Keratinocyte (primary cell): ENCODE results near the gene B3GNT2. TPM values are rescaled to one million over a fixed set of nuclear protein-coding genes. Genes with fewer than 3 reads are reported as not detected.

Source experiments
- DNase-seq: peaks from one replicate; pipeline ENCODE4 v3.0.0-alpha.2; 2011; ENCODE audit warnings: low read depth, missing footprints, low spot score
- FAIRE-seq: peaks from 2 replicates; lab custom pipeline; 2011; peaks lifted over from hg19 to GRCh38; lab: Jason Lieb, UNC
- H2AFZ ChIP-seq: 2 replicates; pipeline ENCODE4 v1.6.0; 2012; ENCODE audit warnings: low read length, control low read depth, inconsistent platforms; ENCODE audit not compliant: control insufficient read depth
- H3K27ac ChIP-seq: 2 replicates; pipeline ENCODE4 v1.5.1; 2011; ENCODE audit warnings: low read length; ENCODE audit not compliant: control insufficient read depth, insufficient read depth
- H3K27me3 ChIP-seq: 3 replicates; pipeline ENCODE4 v1.6.0; 2011; ENCODE audit warnings: low read length; ENCODE audit not compliant: control insufficient read depth, insufficient read depth; ENCODE audit errors: extremely low read depth
- H3K36me3 ChIP-seq, 2 experiments: 2 replicates in 1 of 2; 3 replicates in 1 of 2; pipeline ENCODE4 v1.5.1; 2011; ENCODE audit warnings: low read length in 2 of 2, mild to moderate bottlenecking in 1 of 2; ENCODE audit not compliant: control insufficient read depth in 2 of 2, insufficient read depth in 2 of 2; ENCODE audit errors: extremely low read depth in 1 of 2
- H3K4me1 ChIP-seq: 3 replicates; pipeline ENCODE4 v1.5.1; 2011; ENCODE audit warnings: low read length; ENCODE audit not compliant: control insufficient read depth, insufficient read depth; ENCODE audit errors: extremely low read depth
- H3K4me2 ChIP-seq: 3 replicates; pipeline ENCODE4 v1.6.0; 2011; ENCODE audit warnings: low read depth, low read length; ENCODE audit not compliant: control insufficient read depth, insufficient read depth; ENCODE audit errors: extremely low read depth
- H3K4me3 ChIP-seq, 3 experiments: fragments of 200-600 bp in 1 of 3; sonication (generic) in 1 of 3; 2 replicates in 2 of 3; 3 replicates in 1 of 3; pipeline ENCODE4 v1.5.1; 2011 to 2016; ENCODE audit warnings: low read length in 3 of 3, mild to moderate bottlenecking in 3 of 3, control low read depth in 2 of 3, inconsistent platforms in 1 of 3, low read depth in 1 of 3, mixed read lengths in 1 of 3, mixed run types in 1 of 3, moderate library complexity in 1 of 3; ENCODE audit not compliant: control insufficient read depth in 2 of 3, insufficient read depth in 2 of 3; ENCODE audit errors: extremely low read depth in 1 of 3
- H3K79me2 ChIP-seq: 2 replicates; pipeline ENCODE4 v1.6.0; 2012; ENCODE audit warnings: low read length; ENCODE audit not compliant: control insufficient read depth, insufficient read depth
- H3K9ac ChIP-seq: 3 replicates; pipeline ENCODE4 v1.6.0; 2011; ENCODE audit warnings: low read length; ENCODE audit not compliant: control insufficient read depth, insufficient read depth; ENCODE audit errors: extremely low read depth
- H3K9me1 ChIP-seq: 3 replicates; pipeline ENCODE4 v1.6.0; 2011; ENCODE audit warnings: low read length; ENCODE audit not compliant: control insufficient read depth, insufficient read depth; ENCODE audit errors: extremely low read depth
- H3K9me3 ChIP-seq: 2 replicates; pipeline ENCODE4 v1.5.1; 2012; ENCODE audit warnings: low read depth, low read length; ENCODE audit not compliant: control insufficient read depth
- H4K20me1 ChIP-seq: 3 replicates; pipeline ENCODE4 v1.6.0; 2011; ENCODE audit warnings: low read length; ENCODE audit not compliant: control insufficient read depth, insufficient read depth; ENCODE audit errors: extremely low read depth
- CTCF ChIP-seq, 3 experiments: IDR thresholded peaks in 1 of 3; conservative IDR thresholded peaks in 1 of 3; optimal IDR thresholded peaks in 1 of 3; 2 replicates in 2 of 3; 3 replicates in 1 of 3; pipeline versions ENCODE3 to v1.5.1; 2011; ENCODE audit warnings: low read length in 3 of 3, mild to moderate bottlenecking in 3 of 3, moderate library complexity in 2 of 3, control low read depth in 1 of 3, inconsistent platforms in 1 of 3; ENCODE audit not compliant: insufficient read depth in 2 of 3; ENCODE audit errors: extremely low read depth in 1 of 3
- EZH2 ChIP-seq: IDR thresholded peaks from one replicate; pipeline ENCODE4 v1.6.1; 2012; ENCODE audit warnings: inconsistent platforms, mild to moderate bottlenecking, low read length, moderate library complexity
- dilution Hi-C: fragments of 300-500 bp; cut with MboI; formaldehyde crosslinking; loops from one replicate; pipeline ENCODE4 v1.7.0; 2020; ENCODE audit warnings: low sequenced_read_pairs; ENCODE audit not compliant: extremely low pct_ligation_motif_present
- polyA plus RNA-seq, 5 experiments: library from polyadenylated mRNA; depleted of rRNA in 3 of 5; stranded (reverse) in 3 of 5; stranded (forward) in 1 of 5; unstranded in 1 of 5; fragments of >200 nt; gene quantifications; 1 replicate in 1 of 5; 2 replicates in 3 of 5; 3 replicates in 1 of 5; pipeline versions ENCODE4 v1.2.1 to v1.2.3, GENCODE V29; 2011 to 2012; ENCODE audit warnings: missing spikeins in 2 of 5, low read depth in 1 of 5, low replicate concordance in 1 of 5

B3GNT2 gene
- polyA plus RNA-seq, 1 donor (not counting 4 experiments of a cell fraction or from before 2014, with no cell fraction given), result 44.3 TPM

DNA sequence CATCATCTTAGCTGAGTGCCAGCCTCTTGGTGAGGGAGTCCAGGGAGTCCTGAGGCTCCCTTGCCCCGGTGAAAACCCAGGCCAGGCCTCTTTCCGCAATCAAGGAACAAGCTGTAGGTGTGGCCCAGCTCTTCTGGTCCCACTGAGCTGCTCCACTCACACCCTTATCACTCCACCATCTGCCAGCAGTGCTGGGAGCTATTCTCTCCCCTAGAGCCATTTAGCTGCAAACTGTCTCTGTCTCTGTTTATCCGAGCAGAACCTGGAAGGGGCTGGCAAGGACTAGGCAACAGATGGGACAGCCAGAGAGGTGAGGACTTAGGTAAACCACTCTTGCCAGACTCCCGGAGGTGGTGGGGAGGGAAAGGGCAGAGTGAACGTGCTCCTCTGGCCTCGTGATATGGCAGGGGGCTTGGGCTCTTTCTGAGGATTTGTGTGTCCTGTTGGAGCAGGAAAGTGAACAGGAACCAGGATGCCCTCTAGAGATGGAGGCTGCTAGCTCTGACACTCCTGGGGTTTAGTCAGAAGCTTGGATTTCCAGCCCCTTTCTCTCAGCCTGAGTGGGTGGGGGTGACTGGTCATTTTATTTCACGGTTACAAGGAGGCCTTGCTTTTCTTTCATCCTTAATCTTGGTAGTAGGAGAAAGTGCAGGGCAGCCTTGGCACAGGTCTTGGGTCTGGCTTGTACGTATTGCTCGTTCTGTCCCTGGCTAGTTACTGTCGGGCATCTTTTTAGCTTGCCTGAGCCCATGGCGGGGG lies 19.6 kb downstream of the B3GNT2 start:
- Histone ChIP-seq H4K20me1 (peaks cover 14% of the 10 kb centered on the region), H3K4me2 (peak overlapping the region; percentile 19), H3K4me3 (no peak overlapping the region), H3K36me3 (peaks cover 0 to 3% of the 10 kb centered on the region in 2 experiments), H3K9ac (no peak overlapping the region), H3K4me1 (peaks cover 6% of the 10 kb centered on the region), H3K9me3 (no peaks in the 10 kb centered on the region), H3K9me1 (peaks cover 3% of the 10 kb centered on the region), H3K27ac (no peak overlapping the region), H3K79me2 (peaks cover 94% of the 10 kb centered on the region), H2AFZ (no peak overlapping the region), H3K27me3 (no peaks in the 10 kb centered on the region)
- dilution Hi-C loops, result no loop called here
- TF ChIP-seq EZH2, result no peak
- no peak for TF ChIP-seq CTCF (optimal IDR thresholded peaks at IDR 0.05 in 1 of 3, IDR thresholded peaks at IDR 0.05 in 1 of 3, conservative IDR thresholded peaks at IDR 0.05 in 1 of 3; ENCODE audit: extremely low read depth in 1 of 3, insufficient read depth in 2 of 3, low read length in 3 of 3)
- no peak for FAIRE-seq
- DNase-seq, result no peak

DNA sequence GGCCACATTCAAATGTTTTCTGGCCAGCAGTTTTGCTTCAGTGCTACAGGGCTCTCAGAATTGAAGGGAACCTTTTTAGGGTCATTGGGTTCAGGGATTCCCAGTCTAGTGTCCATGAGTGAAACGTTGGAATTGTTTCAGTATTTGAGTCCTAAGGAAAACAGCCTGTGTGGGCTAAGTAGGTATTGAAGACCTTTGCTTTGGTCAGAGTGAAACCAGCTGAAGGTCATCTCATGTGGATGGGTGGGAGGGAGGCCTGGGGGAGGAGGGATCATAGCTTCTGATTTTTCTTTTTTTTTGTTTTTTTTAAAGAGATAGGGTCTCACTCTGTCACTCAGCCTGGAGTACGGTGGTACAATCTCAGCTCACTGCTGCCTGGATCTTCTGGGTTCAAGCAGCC lies 20.2 kb downstream of the B3GNT2 start:
- FAIRE-seq, result no peak
- Histone ChIP-seq H3K4me2 (no peak overlapping the region), H4K20me1 (peaks cover 14% of the 10 kb centered on the region), H3K9me3 (no peaks in the 10 kb centered on the region), H3K36me3 (peaks cover 0 to 3% of the 10 kb centered on the region in 2 experiments), H2AFZ (no peak overlapping the region), H3K79me2 (peaks cover 95% of the 10 kb centered on the region), H3K4me3 (no peak overlapping the region), H3K27ac (no peak overlapping the region), H3K4me1 (peaks cover 6% of the 10 kb centered on the region), H3K27me3 (no peaks in the 10 kb centered on the region), H3K9me1 (peaks cover 3% of the 10 kb centered on the region), H3K9ac (no peak overlapping the region)
- TF ChIP-seq CTCF (optimal IDR thresholded peaks at IDR 0.05 in 1 of 3, IDR thresholded peaks at IDR 0.05 in 1 of 3, conservative IDR thresholded peaks at IDR 0.05 in 1 of 3; ENCODE audit: extremely low read depth in 1 of 3, insufficient read depth in 2 of 3, low read length in 3 of 3) (no peak), EZH2 (no peak)
- dilution Hi-C loops, result no loop called here
- DNase-seq, result no peak
